ENCODE results near the gene F7. TPM values are rescaled to one million over a fixed set of nuclear protein-coding genes. Genes with fewer than 3 reads are reported as not detected.
"Not testable (repeated sequence)": the region's sequence is repeated elsewhere in the genome, so short reads cannot be mapped to it uniquely, and the experiment has no call there.

The F7 gene
- total RNA-seq, 1 experiment from 2014 or later = not detected

GRCh38 chr13:113157929-113158747 is 52.5 kb downstream of the F7 start, which contains the start of gene PROZ:
Gene PROZ, plus strand, starts transcription at chr13:113158648. Its CDS starts 13 bp downstream, at chr13:113158661.
- DNase-seq (ENCODE audit: low spot score) = no peak
- in situ Hi-C loops (cut with HindIII; ENCODE audit: low sequenced_read_pairs) = no loop called here

GRCh38 chr13:113158946-113159345 is 53.4 kb downstream of the F7 start:
- no peak for DNase-seq (ENCODE audit: low spot score)
- in situ Hi-C loops (cut with HindIII; ENCODE audit: low sequenced_read_pairs) = no loop called here

- in situ Hi-C loops (cut with HindIII; ENCODE audit: low sequenced_read_pairs) = no loop called here
Measured at GRCh38 chr13:113159701-113160100, 54.1 kb downstream of the F7 start.

GRCh38 chr13:113160983-113161382 is 55.4 kb downstream of the F7 start:
- no peak for DNase-seq (ENCODE audit: low spot score)
- in situ Hi-C loops (cut with HindIII; ENCODE audit: low sequenced_read_pairs) = no loop called here

More at GRCh38 chr13:113159701-113160100, 54.1 kb downstream of the F7 start:
- no peak for DNase-seq (ENCODE audit: low spot score)

- no peak for DNase-seq (ENCODE audit: low spot score)
- in situ Hi-C loops (cut with HindIII; ENCODE audit: low sequenced_read_pairs) = no loop called here
Measured at GRCh38 chr13:113161433-113161832, 55.8 kb downstream of the F7 start.

GRCh38 chr13:113161975-113162374 is 56.4 kb downstream of the F7 start:
- in situ Hi-C loops (cut with HindIII; ENCODE audit: low sequenced_read_pairs); DNase-seq (ENCODE audit: low spot score): not testable (repeated sequence)

GRCh38 chr13:113162783-113163685 is 57.4 kb downstream of the F7 start:
- DNase-seq (ENCODE audit: low spot score) = peak; percentile 32
- in situ Hi-C loops (cut with HindIII; ENCODE audit: low sequenced_read_pairs) = no loop called here

GRCh38 chr13:113164492-113164891 is 58.9 kb downstream of the F7 start:
- in situ Hi-C loops (cut with HindIII; ENCODE audit: low sequenced_read_pairs) = no loop called here
- DNase-seq (ENCODE audit: low spot score) = no peak

GRCh38 chr13:113166266-113166665 is 60.7 kb downstream of the F7 start:
- in situ Hi-C loops (cut with HindIII; ENCODE audit: low sequenced_read_pairs) = no loop called here

GRCh38 chr13:113166681-113167080 is 61.1 kb downstream of the F7 start:
- no peak for DNase-seq (ENCODE audit: low spot score)
- in situ Hi-C loops (cut with HindIII; ENCODE audit: low sequenced_read_pairs) = no loop called here

More at GRCh38 chr13:113166266-113166665, 60.7 kb downstream of the F7 start:
- DNase-seq (ENCODE audit: low spot score) = no peak

- in situ Hi-C loops (cut with HindIII; ENCODE audit: low sequenced_read_pairs) = no loop called here
- DNase-seq (ENCODE audit: low spot score) = no peak
Measured at GRCh38 chr13:113167155-113167554, 61.6 kb downstream of the F7 start.

- no peak for DNase-seq (ENCODE audit: low spot score)
- in situ Hi-C loops (cut with HindIII; ENCODE audit: low sequenced_read_pairs) = no loop called here
Measured at GRCh38 chr13:113167575-113167974, 62.0 kb downstream of the F7 start.

- in situ Hi-C loops (cut with HindIII; ENCODE audit: low sequenced_read_pairs) = no loop called here
- no peak for DNase-seq (ENCODE audit: low spot score)
Measured at GRCh38 chr13:113168211-113168610, 62.6 kb downstream of the F7 start.

- in situ Hi-C loops (cut with HindIII; ENCODE audit: low sequenced_read_pairs) = no loop called here
- no peak for DNase-seq (ENCODE audit: low spot score)
Measured at GRCh38 chr13:113169277-113170272, 64.0 kb downstream of the F7 start.

Other genes starting within 250 kb of the F7 start
- 2.8 and 4.7 TPM in 2 replicates for gene MCF2L, start 136.6 kb upstream of the F7 start, total RNA-seq (2014; rRNA removed; shearing (Covaris generic))
- gene F10, start 17.0 kb downstream of the F7 start, total RNA-seq (2014; rRNA removed; shearing (Covaris generic)) = not detected in 2 replicates
- not detected in 2 replicates for gene PROZ, start 52.9 kb downstream of the F7 start, total RNA-seq (2014; rRNA removed; shearing (Covaris generic))
- 89.6 and 103 TPM in 2 replicates for gene PCID2, start 102.9 kb downstream of the F7 start, total RNA-seq (2014; rRNA removed; shearing (Covaris generic))
- gene CUL4A, start 103.8 kb downstream of the F7 start, total RNA-seq (2014; rRNA removed; shearing (Covaris generic)) = 154 and 194 TPM in 2 replicates
- 199 and 207 TPM in 2 replicates for gene LAMP1, start 191.4 kb downstream of the F7 start, total RNA-seq (2014; rRNA removed; shearing (Covaris generic))